Urinary bladder (tissue), 4 donors: ENCODE results near the gene RAPH1. TPM values are rescaled to one million over a fixed set of nuclear protein-coding genes. Genes with fewer than 3 reads are reported as not detected.
"Not testable (repeated sequence)": the region's sequence is repeated elsewhere in the genome, so short reads cannot be mapped to it uniquely, and the experiment has no call there.

Source experiments
- DNase-seq: peaks from one replicate; pipeline ENCODE4 v3.0.0-alpha.2; 2015; ENCODE audit errors: extremely low spot score
- H3K27ac ChIP-seq: one replicate; pipeline ENCODE4 v1.5.1; 2013; ENCODE audit warnings: low read depth, mild to moderate bottlenecking, moderate library complexity
- H3K36me3 ChIP-seq: one replicate; pipeline ENCODE4 v1.6.1; 2013; ENCODE audit warnings: mild to moderate bottlenecking, moderate library complexity; ENCODE audit not compliant: insufficient read depth
- H3K4me1 ChIP-seq: one replicate; pipeline ENCODE4 v1.6.1; 2013; ENCODE audit warnings: mild to moderate bottlenecking, moderate library complexity; ENCODE audit not compliant: insufficient read depth
- H3K4me3 ChIP-seq: one replicate; pipeline ENCODE4 v1.5.1; 2013; ENCODE audit warnings: low read depth, low read length
- WGBS: extraction: QIAGEN DNeasy Blood & Tissue Kit; methylation state at CpG from one replicate; pipeline ENCODE4 v1.1.7; 2013; 5-methylcytosine and 5-hydroxymethylcytosine counted together
- polyA plus RNA-seq: library from polyadenylated mRNA; stranded (reverse); fragments of 200-250 nt; gene quantifications from one replicate; pipeline ENCODE4 v1.2.3, GENCODE V29; 2013
- total RNA-seq: library from RNA; depleted of rRNA; stranded (reverse); fragments of >200 nt; gene quantifications from one replicate; pipeline ENCODE4 v1.2.3, GENCODE V29; 2014
- donor health status: healthy with polysubstance abuse.
- donor health status: healthy.

The RAPH1 gene
- total and polyA plus RNA-seq, 2 donors: 5.3 to 47.7 TPM

DNA sequence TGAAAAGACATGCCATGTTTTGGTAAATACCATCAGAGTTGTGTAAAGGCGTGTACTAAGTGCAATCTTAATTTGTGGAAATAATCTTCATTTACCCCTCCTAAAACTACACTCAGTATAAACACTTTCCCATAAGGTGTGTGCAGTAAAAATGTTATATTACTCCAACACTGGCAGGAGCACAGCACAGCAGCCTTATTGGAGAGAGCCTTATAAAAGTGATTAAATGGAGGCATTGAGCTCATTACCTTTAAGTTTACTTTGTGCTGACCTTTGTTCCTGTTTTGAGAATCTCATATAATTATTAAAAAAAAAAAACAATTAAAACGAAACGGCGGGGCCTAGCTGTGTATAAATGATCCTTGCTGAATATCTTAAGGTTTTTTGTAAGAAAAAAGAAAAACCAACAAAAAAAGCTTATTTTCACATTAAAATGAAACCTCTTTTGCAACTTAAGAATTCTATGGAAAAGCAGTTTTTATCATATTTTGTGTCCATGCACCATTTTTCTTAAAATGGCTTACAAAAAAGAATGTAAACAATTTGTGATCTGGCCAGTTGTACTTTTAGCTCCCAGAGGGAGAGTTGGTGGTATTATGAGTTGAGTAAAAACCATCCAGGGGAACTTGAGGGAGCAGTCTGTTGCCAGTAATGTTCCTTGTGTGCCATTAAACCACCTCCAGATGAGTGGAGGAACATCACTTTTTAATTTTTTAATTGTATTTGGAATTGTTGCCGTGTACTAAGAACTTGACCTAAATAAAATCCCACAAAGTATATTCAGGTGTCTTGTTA, 103.5 kb downstream of the RAPH1 start:
- H3K4me3 ChIP-seq: no peak overlapping the region
- WGBS: 86% methylated on average over 5 of the region's 5 CpGs
- H3K27ac ChIP-seq: no peak overlapping the region
- H3K4me1 ChIP-seq: no peaks in the 10 kb centered on the region
- peaks cover 1% of the 10 kb centered on the region for H3K36me3 ChIP-seq
- no peak for DNase-seq

DNA sequence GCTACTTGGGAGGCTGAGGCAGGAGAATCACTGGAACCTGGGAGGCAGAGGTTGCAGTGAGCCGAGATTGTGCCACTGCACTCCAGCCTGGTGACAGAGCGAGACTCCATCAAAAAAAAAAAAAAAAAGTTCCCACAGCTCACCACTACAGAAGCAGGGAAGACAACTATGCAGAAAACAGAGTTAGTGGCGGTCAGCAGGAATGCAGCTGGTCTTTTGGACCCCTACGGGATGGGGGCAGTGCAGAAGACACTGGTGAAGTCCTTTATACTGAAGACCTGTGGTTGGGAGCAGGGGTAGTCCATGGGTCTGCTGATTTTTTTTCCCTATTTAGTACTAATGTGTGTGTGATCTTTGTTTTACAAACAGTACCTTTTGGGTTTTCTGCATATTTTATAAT, 105.5 kb downstream of the RAPH1 start:
- 91% methylated on average over 4 of the region's 4 CpGs for WGBS
- not testable (repeated sequence) for H3K4me1 ChIP-seq, H3K4me3 ChIP-seq, H3K36me3 ChIP-seq, DNase-seq, H3K27ac ChIP-seq

DNA sequence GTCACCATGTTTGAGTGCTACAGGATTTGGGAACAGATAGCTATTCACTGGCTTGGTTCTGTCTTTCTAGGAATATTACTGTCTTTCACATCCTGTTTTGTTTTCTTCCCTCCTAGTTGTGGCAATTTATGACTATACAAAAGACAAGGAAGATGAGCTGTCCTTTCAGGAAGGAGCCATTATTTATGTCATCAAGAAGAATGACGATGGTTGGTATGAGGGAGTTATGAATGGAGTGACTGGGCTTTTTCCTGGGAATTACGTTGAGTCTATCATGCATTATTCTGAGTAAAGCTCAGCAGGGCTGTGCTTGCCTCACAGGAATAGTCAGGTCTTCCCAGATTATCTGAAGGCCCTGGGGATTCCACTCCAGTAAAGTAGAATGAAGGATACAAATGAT, 108.0 kb downstream of the RAPH1 start:
- 91% methylated on average over 2 of the region's 2 CpGs for WGBS
- H3K4me3 ChIP-seq: no peak overlapping the region
- no peaks in the 10 kb centered on the region for H3K36me3 ChIP-seq
- H3K4me1 ChIP-seq: no peaks in the 10 kb centered on the region
- no peak overlapping the region for H3K27ac ChIP-seq
- DNase-seq: no peak

DNA sequence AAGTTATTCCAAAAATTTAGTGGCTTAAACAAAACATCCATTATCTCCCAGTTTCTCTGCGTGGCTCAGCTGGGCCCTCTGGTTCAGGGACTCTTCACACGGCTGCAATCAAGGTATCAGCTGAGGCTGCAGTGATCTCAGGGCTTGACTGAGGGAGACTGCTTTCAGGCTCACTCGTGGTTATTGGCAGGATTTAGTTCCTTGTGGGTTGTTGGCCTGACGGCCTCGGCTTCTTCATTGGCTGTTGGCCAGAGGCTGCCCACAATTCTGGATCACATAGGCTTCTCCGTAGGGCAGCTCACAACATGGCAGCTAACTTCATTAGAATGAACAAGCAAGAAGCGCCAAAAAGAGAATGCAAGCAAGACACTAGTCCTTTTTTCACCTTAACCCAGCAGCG, 116.8 kb downstream of the RAPH1 start:
- Histone ChIP-seq H3K36me3 (peaks cover 1% of the 10 kb centered on the region), H3K27ac (no peak overlapping the region), H3K4me3 (no peak overlapping the region), H3K4me1 (no peaks in the 10 kb centered on the region)
- WGBS: 90% methylated on average over 8 of the region's 8 CpGs
- no peak for DNase-seq

DNA sequence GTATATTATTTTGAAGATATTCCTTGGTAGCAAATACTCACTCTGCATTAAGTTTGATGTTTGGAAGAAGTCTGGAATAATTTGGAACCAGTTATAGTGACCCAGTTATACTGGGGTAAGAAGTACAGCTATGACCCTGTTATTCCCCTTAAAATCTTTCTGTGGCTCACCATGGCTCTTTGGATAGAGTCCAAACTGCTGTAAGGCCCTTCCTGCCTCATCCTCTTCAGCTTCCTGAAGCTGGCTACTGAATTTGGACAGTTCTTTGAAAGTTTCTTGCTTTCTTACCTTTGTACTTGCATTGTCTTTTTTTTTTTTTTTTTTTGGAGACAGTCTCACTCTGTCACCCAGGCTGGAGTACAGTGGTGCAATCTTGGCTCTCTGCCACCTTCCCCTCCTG, 121.3 kb downstream of the RAPH1 start:
- Histone ChIP-seq H3K27ac (no peak overlapping the region), H3K36me3 (peaks cover 1% of the 10 kb centered on the region), H3K4me3 (no peak overlapping the region), H3K4me1 (no peaks in the 10 kb centered on the region)
- DNase-seq: no peak

- no peaks in the 10 kb centered on the region for H3K4me1 ChIP-seq
- DNase-seq: no peak
- 59% methylated on average over 7 of the region's 7 CpGs for WGBS
- no peak overlapping the region for H3K4me3 ChIP-seq
- H3K36me3 ChIP-seq: peaks cover 1% of the 10 kb centered on the region
- no peak overlapping the region for H3K27ac ChIP-seq
These were observed 122.4 kb downstream of the RAPH1 start for GRCh38 chr2:203412546-203413331.

GRCh38 chr2:203407496-203407895, 127.6 kb downstream of the RAPH1 start:
- no peak overlapping the region for H3K4me3 ChIP-seq
- peaks cover 2% of the 10 kb centered on the region for H3K36me3 ChIP-seq
- DNase-seq: no peak
- H3K4me1 ChIP-seq: no peaks in the 10 kb centered on the region
- H3K27ac ChIP-seq: no peak overlapping the region

DNA sequence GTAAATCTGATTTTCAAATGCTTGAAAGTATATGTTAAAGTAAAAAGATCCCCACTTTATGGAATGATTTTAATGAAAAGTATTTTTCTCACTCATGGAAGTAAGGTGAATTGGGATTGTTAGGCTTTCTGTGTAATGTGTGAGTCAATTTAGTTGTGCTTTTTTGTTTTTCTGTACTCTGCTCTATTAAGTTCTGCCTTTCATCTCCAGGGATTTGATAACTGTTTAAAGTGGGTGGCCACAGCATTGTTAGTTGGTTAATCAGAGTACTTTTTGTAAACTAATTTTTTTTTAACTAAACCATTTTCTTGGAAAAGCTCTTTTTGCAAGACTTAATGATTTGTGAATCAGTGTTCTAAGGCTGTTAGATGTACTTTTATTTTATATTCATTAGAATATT, 130.1 kb downstream of the RAPH1 start:
- Histone ChIP-seq H3K4me3 (no peak overlapping the region), H3K36me3 (peaks cover 2% of the 10 kb centered on the region), H3K27ac (no peak overlapping the region), H3K4me1 (no peaks in the 10 kb centered on the region)
- no peak for DNase-seq

DNA sequence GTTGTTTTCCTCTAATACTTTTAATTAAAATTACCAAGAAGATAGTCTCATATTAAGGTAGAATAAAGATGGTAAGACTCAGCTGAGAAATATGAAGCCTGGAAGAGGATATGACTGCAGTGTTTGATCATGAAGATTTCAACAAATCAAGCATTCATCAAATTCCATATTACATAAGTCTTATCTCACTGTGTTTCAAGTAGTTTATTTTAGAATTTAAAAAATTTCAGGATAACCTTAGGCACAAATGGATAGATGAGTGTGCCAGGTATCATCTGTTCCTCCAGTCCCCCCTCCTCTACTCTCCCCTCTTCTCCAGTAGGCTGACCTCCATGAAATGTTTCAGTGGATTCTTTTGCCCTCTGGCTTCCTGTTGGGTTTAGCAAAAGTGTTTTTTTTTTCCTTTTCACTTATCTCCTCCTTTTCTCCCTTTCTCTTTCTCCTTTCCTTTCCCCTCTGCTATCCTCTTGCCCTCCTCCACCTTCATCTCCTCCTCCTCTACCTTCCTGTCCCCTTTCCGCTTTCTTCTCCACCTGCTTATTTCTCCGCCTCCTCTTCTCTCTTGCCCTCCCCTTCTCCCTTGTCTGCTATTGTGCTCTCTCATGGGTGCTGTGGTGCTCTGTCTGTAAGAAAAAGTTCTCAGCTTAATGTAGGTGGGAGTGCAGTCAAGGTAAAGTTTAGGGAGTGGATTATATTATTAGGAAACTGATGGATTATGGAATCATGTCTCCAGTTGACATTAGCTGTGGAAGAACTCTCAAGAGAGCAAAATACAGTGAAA, 134.1 kb downstream of the RAPH1 start:
- WGBS: 98% methylated on average over 2 of the region's 2 CpGs
- Histone ChIP-seq H3K27ac (no peak overlapping the region), H3K4me3 (no peak overlapping the region), H3K36me3 (peaks cover 4% of the 10 kb centered on the region), H3K4me1 (no peaks in the 10 kb centered on the region)
- DNase-seq: no peak

- Histone ChIP-seq H3K4me3 (no peak overlapping the region), H3K36me3 (peaks cover 4% of the 10 kb centered on the region), H3K4me1 (no peaks in the 10 kb centered on the region), H3K27ac (no peak overlapping the region)
- WGBS: 98% methylated on average over 1 of the region's 1 CpG
- no peak for DNase-seq
These were observed 136.1 kb downstream of the RAPH1 start for GRCh38 chr2:203399031-203399430.

- H3K36me3 ChIP-seq: peaks cover 3% of the 10 kb centered on the region
- H3K27ac ChIP-seq: no peak overlapping the region
- WGBS: 34% methylated on average over 1 of the region's 1 CpG
- H3K4me1 ChIP-seq: no peaks in the 10 kb centered on the region
- no peak overlapping the region for H3K4me3 ChIP-seq
- no peak for DNase-seq
These were observed 138.4 kb downstream of the RAPH1 start for GRCh38 chr2:203396667-203397066.

GRCh38 chr2:203395858-203396257, 139.2 kb downstream of the RAPH1 start:
- no peak overlapping the region for H3K27ac ChIP-seq
- no peak for DNase-seq
- 93% methylated on average over 2 of the region's 2 CpGs for WGBS
- no peaks in the 10 kb centered on the region for H3K4me1 ChIP-seq
- peaks cover 4% of the 10 kb centered on the region for H3K36me3 ChIP-seq
- no peak overlapping the region for H3K4me3 ChIP-seq

DNA sequence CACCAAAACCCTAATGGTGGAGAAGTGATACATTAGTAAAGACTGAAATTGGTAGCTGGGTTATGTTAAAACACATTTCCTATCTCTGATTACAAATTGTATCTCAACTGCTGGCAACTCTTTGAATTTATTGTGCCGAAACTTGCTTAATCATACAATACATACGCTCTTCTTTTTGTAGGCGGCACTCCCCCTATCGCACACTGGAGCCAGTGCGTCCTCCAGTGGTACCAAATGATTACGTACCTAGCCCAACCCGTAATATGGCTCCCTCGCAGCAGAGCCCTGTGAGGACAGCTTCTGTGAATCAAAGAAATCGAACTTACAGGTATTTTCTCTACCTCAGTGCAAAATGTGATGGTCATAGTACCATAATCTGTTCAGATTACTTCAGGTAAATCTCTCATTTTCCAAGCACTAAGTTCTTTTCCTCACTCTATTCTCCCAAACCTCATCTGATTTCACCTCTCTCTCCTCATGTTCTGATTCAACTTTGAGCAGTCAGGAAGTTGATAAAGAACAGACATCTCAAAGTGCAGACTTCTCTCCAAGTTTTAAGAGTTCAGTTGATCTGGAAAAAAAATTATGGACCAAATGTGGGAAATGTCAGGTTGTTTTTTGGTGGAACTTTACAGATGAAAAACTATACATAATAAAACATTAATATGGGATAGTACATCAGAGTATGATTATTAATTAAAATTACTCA, 140.4 kb downstream of the RAPH1 start:
- no peaks in the 10 kb centered on the region for H3K4me1 ChIP-seq
- 96% methylated on average over 9 of the region's 9 CpGs for WGBS

More for the DNA sequence above, 140.4 kb downstream of the RAPH1 start:
- H3K36me3 ChIP-seq: peaks cover 5% of the 10 kb centered on the region
- H3K27ac ChIP-seq: no peak overlapping the region
- DNase-seq: no peak
- no peak overlapping the region for H3K4me3 ChIP-seq
